ENCODE measurements around the gene THAP6.

DNA sequence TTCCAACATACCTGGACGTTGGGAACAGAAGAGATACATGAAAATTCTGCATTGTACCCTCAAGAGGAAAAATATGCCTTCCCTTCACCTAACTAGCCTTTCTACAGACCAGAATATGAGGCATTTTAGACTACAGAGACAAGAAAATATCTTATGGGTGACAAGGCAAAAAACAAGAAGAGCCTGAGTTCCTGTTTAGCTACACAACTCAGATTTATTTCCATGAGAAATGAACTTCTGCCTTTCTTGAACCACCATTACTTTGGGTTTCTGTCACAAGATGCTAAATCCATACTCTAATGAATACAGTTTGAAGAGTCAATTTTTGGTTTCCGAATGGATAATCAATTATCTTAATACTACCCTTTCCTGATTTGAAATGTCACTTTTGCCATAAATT is 18.8 kb upstream of the THAP6 start:
- TF ChIP-seq, protein P1, sequence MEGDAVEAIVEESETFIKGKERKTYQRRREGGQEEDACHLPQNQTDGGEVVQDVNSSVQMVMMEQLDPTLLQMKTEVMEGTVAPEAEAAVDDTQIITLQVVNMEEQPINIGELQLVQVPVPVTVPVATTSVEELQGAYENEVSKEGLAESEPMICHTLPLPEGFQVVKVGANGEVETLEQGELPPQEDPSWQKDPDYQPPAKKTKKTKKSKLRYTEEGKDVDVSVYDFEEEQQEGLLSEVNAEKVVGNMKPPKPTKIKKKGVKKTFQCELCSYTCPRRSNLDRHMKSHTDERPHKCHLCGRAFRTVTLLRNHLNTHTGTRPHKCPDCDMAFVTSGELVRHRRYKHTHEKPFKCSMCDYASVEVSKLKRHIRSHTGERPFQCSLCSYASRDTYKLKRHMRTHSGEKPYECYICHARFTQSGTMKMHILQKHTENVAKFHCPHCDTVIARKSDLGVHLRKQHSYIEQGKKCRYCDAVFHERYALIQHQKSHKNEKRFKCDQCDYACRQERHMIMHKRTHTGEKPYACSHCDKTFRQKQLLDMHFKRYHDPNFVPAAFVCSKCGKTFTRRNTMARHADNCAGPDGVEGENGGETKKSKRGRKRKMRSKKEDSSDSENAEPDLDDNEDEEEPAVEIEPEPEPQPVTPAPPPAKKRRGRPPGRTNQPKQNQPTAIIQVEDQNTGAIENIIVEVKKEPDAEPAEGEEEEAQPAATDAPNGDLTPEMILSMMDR (IDR thresholded peaks at IDR 0.05; ENCODE audit: borderline replicate concordance, extremely low read depth, low read length, poor library complexity, severe bottlenecking) = no peak
- TF ChIP-seq EZH2 (IDR thresholded peaks at IDR 0.05; ENCODE audit: borderline replicate concordance, low read depth, low read length, severe bottlenecking) = no peak

All from DND-41 (cell line).